Stimulated activated CD4-positive, alpha-beta T cell treated with anti-CD3 and anti-CD28 coated beads, Interleukin-1b, Interleukin-23, amount 100 ng/mL, for 4 hours (primary cell): Measurements from ENCODE around the gene ESX1.
"Not testable (repeated sequence)": the region's sequence is repeated elsewhere in the genome, so short reads cannot be mapped to it uniquely, and the experiment has no call there.

Experiments
- DNase-seq, 2 donors: peaks; one replicate each; pipeline ENCODE4 v3.0.0-alpha.2; 2020; ENCODE audit warnings: low read depth in 2 of 2

ESX1 gene

DNA sequence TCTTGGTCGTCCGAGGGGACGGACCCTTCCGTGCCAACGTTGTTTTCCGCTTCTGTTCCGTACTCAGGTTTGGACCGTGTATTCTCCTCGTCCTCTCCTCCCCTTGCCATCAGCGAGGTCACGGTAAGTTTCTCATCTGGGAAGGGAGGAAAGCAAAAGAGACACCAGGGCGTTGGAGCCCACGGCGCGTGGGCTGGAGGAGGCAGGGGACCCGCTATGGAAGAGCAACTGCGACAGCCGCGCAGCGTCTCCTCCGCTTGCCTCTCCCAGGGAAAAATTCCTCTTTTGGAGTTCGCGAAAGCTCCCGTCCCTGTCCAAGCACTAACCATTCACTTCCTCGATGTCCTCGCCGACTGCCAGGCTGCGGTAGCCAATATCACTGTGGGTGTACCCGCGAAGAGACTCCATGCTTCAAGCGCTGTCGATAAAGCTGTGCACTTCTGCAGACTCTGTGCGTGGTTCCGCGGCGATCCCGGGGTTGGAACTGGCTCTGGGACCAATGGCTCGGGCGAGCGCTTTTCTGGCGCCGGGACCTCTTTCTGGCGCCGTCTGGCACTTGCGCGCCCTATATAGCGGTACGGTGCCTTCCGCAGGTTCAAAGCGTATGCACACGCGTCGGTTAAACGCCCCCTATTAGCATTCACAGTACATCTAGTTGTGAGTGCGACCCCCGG is at the start of gene ESX1:
ESX1 (minus strand) TSS at position 492 of the 674 bp plus-strand sequence; CDS start at position 408, 84 bp downstream.
- no peak for DNase-seq

DNA sequence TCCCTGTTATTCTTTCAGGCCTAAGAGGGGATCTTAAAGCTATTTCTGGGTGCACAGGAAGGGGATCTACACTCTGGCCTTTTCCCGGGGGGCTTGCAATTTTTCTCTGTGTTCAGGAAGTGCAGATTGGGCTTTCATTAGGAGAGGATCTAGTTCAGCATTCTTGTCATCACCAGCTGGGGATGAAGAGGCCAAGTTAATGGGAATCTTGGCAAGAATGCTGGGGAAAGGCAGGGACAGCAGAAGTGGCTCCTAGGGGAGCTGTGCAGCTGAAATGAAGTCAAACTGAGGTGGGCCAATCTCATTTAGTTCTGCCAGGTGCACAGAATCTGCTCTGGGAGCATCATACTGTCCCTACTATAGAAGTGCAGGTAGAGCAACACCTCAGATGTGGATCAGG is 40.9 kb upstream of the ESX1 start:
- DNase-seq: no peak

DNA sequence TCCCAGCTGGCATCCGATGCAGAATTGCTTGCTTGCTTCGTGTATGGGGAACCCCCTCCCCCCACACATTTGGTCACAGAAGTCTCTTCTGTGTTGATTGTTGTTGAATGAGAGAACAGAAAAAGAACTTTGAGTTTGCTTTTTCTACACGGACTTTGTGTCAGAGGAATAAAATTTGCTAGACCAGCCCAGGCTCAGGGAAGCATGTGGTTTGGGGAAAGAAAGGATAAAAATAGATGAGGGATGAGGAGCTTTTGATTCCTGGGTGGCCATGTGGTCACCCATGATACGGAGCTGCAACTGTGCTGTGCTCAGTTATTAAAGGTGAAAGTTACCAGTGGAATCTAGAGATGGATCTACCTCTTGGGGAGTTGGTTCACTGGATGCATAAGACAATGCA is 34.2 kb upstream of the ESX1 start:
- DNase-seq: no peak

DNA sequence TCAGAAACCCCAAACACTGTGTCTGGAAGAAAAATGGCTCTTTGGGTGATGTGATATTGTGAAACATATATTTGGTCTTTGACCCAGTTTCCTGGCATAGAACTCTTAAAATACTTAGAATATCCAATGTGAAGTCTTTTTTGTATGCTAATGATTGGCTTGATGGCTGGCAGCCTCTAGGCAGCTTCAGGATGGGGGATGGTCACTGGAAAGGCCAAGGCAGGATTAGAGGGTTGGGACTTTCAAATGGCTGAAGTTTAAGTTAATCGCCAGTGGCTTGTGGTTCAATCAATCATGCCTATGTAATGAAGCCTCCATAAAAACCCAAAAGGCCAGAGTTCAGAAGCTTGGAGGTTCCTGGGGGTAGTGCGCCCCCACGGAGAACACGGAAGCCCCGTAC is 33.5 kb upstream of the ESX1 start:
- no peak for DNase-seq

DNA sequence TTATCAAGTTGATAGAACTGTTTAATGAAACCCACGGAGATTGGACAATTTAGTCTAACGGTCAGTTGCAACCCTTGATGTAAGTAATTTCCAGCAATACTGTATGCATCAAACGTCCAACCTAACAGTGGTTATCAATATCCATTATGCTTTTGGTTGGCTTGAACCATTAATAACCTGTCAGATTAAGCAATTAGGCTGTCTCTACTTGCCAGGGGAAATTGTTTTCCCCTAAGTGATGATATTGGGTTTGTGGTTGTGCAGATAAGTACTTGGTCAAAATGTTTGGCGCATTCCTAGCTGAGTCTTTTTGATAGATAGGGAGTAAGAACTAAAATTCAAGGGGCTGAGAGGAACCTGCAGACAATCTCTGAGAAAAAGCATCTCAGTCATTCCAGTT is 30.5 kb upstream of the ESX1 start:
- no peak for DNase-seq

DNA sequence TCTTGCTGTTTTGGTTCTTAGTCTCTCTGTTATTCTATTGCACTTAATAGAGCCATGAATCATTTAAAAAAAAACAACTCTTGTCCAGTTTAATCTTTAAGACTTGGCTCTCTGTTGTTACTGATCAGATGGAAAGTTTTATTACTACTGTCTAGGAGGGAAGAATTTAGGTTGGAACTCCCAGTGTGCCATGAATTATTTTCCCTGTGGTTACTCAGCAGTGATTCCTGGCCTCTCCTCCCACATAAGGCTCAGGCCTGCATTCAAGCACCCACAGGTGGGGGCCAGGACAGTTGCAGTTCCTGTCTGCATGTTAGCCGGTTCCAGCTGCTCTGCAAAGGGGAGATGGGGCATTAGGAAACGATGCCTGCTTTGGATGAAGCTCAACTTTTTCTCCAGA is 29.8 kb upstream of the ESX1 start:
- no peak for DNase-seq

DNA sequence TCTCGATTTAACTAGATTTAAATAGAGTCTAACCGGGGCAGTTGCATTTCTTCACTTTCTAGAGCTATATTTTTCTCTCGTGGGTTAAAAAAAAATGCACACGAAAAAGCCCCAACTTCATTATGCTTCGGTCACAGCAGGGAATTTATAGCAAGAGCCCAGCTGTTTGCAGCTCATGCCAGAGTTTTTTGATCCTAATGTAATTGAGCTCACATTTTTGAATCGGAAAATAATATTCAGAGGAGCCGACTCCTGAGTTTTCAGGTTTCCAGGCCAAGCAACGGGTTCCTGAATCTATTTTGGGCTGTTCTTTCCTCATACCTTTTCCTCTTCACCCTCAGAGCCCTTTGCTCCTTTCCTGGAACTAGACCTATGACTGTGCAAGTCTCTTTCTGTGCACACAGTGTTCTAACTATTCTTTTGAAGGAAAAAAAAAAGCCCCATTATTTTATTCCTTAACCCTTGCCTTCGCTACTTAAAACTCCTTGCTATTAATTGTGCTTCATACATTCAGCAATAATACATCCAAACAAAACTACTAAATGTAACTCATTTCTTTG is 27.5 kb upstream of the ESX1 start:
- no peak for DNase-seq

DNA sequence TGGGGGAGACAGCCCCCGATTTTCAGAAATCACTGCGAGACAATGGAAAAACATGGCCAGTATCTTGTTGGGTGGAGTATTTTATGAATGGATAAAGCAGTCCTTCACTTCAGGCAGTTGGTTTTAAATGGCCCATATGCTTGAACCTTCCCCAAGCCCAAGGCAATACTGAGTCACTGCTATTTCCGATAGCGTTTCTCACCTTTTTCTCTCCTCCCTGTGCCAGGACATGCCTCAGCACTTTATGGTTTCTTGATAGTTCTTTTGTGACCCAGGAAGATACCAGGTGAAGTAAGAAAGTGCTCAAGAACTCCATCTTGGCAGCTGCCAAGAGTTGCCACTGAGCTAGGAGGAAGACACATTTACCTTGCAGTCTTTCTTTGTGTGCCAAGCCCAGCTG is 26.8 kb upstream of the ESX1 start:
- DNase-seq: no peak

DNA sequence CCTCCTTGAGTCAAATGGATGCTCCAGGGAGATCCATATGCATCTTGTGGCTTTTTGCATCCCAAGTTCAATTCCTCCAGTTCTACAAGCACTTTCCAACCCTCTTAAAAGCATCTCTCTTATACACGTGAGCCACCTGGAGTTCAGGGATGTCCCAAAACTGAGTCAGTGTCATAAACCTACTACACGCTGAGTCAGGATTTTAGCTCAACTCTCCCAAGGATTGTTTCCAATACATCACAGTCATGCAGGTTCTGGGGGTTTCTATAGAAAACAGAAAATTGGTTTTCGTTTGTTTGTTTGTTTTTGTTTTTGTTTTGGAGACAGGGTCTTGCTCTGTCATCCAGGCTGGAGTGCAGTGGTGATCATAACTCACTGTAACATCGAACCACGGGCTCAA is 25.9 kb upstream of the ESX1 start:
- DNase-seq: no peak

DNA sequence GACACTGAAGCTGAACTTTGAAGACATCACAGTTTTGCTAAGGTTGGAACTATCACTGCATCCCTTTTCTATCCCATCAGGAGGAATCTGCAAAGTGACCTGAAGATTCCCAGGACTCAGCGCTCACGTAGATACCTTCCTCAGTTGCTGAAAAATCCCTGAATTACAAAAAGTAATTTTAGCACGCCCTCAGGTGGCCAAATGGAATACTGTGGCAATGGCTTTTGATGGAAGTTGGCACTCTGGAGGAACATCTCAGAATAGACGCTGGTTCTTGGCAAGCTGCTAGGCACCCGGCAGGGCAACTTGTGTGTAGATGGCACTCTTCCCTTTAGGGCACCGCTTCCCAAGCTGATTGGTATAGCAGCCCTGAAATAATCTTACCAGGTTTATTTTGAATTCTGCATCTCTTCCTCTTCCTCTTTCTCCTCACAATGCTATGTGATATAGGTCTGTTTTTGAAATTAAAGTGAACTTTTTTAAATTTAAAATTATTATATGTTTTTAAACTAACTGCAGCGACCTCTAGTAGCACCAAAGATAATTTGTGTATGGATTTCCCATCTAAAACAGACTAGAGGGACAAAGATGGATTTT is 16.3 kb upstream of the ESX1 start:
- peak; percentile 3 to 5 for DNase-seq

DNA sequence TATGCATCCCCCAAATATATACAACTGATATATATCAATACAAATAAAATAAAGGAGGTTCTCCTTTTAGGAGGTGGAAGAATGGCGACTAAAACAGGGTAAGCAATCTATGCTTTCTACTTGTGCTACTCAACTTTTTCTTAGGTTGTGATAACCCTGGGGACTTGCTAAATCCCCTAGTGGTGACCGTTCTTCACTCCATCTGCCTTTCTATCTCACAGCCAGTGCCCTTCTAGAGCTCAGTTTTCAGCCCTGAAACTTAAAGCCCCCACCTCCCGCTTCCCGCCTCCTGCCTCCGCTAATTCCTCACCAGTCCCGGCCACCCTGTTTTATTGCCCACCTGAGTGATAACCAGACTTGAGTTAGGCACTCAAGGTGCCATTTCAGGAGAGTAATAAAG is 15.5 kb upstream of the ESX1 start:
- DNase-seq: no peak

DNA sequence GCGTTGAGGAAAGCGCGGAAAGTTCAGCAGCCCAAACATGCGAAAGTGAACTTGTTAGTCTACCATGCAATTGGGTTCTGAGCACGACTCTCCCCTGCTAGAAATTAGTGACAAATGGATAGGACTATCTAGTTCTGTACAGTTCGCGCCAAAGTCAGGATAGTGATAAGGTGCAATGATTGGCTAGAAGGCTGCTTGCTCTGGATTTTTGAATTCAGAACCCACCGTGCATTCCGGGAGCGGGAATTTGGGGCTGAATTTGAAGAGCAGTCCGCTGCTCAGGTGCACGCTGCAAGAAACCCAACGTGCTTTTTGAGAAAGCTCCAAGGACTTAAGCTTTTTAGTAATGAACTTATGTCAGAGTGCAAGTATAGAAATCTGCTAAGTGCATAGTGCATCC is 732 bp upstream of the ESX1 start:
- no peak for DNase-seq

DNA sequence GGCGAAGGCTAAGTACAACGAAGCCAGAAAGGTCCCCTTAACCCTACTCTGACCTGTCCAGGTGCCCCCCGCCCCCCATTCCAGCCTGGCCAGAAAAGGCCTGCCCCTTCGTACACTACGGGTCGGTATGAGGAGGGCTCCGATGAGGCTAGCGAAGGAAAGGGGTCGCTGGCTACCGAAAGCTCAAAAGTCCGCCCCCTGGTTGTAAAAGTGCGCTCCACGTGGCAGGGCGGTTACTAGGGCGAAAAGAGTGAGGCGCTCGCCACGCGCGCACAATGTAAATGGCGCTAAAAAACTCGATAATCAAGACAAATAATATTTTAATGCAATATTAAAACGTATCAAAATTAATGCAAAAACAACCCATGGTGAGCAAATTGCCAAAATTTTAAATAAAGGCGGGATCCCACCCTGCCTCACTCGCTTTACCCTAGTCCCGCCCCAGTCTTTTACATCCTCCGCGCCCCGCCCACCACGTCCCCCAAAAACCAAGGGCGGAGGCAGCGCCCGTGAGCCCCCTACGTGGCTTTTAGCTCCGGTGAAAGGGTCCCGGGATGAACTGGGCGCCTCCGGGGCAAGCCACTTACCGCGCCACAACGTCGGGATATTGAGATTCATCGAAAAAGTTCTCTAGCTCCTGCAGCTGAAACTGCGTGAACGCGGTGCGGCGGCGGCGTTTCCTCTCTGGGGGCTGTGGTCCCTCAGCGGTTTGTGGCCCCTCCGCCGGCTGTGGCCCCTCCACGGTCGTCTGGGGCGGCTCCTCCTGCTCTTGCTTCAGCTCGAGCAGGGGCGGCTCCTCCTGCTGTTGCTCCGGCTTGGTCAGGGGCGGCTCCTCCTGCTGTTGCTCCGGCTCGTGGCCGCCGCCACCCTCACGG is 929 bp downstream of the ESX1 start:
- no peak for DNase-seq

DNA sequence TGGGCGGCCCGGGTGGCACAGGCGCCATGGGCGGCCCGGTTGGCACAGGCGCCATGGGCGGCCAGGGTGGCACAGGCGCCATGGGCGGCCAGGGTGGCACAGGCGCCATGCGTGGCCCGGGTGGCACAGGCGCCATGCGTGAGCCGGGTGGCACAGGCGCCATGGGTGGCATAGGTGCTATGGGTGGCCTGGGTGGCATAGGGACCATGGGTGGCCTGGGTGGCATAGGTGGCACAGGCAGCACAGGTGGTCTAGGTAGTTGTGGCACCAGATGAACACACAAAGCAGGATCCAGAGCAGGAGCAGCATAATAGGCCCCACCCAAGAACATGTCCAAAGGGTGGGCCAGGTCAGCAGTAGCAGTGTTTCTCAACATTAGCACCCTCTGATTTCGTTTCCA is 4.3 kb downstream of the ESX1 start:
- no peak for DNase-seq

DNA sequence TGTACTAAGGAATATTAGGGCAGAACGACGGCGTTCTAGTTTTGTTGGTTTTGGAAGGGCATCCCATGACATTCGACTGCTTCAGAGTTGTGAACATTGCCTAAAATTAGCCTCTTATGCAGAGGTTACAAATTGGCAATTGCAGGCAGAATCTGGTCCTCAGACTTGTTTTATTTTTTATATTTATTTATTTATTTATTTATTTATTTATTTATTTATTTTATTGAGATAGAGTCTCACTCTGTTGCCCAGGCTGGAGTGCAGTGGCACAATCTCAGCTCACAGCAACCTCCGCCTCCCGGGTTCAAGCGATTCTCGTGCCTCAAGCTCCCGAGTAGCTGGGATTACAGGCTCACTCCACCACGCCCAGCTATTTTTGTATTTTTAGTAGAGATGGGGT is 24.7 kb downstream of the ESX1 start:
- DNase-seq: not testable (repeated sequence)

DNA sequence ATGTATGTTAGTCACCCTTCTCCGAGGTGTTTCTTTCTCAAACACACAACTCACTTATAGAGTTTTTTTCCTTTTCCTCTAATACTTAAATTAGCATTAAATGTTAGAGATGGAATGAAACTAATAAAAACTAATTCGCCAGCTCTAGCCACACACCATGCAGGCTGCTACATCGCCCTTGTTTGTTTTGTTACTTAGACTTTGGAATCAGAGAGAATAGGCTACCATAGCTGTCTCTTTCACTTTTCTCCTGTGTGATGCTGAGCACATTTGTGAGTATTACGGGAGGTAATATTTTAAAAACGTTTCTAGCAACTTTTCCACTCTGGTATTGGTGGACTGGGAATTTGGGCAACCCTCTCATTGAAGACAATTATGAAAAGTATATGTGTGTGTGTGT is 43.5 kb downstream of the ESX1 start:
- no peak for DNase-seq

DNA sequence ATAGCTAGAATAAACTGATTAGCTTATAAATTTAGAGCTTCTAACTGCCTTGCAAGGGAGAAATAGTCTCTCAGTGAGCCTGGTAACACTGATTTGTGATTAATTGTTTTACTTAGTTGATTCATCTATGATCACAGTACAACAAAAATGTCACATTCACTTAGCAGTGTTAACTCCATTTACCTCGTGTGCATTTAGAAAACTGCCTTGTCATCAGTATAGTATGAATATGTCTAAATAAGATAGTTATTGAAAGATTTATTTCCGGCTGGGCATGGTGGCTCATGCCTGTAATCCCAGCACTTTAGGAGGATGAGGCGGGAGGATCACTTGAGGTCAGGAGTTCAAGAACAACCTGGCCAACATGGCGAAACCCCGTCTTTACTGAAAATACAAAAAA is 49.2 kb downstream of the ESX1 start:
- DNase-seq: no peak
